Kidney (tissue), 14 donors: ENCODE data around the gene WWC1. TPM values are rescaled to one million over a fixed set of nuclear protein-coding genes. Genes with fewer than 3 reads are reported as not detected.

Source experiments
- DNase-seq, 5 donors: peaks; one replicate each; pipeline ENCODE4 v3.0.0-alpha.2; 2013 to 2020
- FAIRE-seq: peaks from 2 replicates; lab custom pipeline; 2012; peaks lifted over from hg19 to GRCh38; lab: Jason Lieb, UNC
- H3K27ac ChIP-seq, 2 donors: one replicate each; pipeline ENCODE4 v1.7.0; 2013; ENCODE audit warnings: low read depth in 2 of 2, low read length in 2 of 2, inconsistent platforms in 1 of 2
- H3K27me3 ChIP-seq: one replicate; pipeline ENCODE4 v1.7.1; 2013; ENCODE audit warnings: low read length, inconsistent platforms; ENCODE audit not compliant: control insufficient read depth, insufficient read depth
- H3K36me3 ChIP-seq, 3 donors: one replicate each; pipeline versions ENCODE4 v1.7.0 to v1.7.1; 2013; ENCODE audit warnings: low read length in 3 of 3, control low read depth in 1 of 3, inconsistent platforms in 1 of 3; ENCODE audit not compliant: insufficient read depth in 3 of 3, control insufficient read depth in 2 of 3
- H3K4me1 ChIP-seq, 3 donors: one replicate each; pipeline versions ENCODE4 v1.7.0 to v1.7.1; 2013; ENCODE audit warnings: low read length in 3 of 3, inconsistent platforms in 1 of 3, low read depth in 1 of 3; ENCODE audit not compliant: control insufficient read depth in 2 of 3, insufficient read depth in 2 of 3
- H3K4me3 ChIP-seq, 3 donors: one replicate each; pipeline versions ENCODE4 v1.7.0 to v1.8.1; 2013; ENCODE audit warnings: low read length in 3 of 3, control low read depth in 1 of 3, inconsistent platforms in 1 of 3
- H3K9ac ChIP-seq, 3 donors: one replicate each; pipeline versions ENCODE4 v1.7.0 to v1.7.1; 2013; ENCODE audit warnings: low read length in 3 of 3, control low read depth in 1 of 3, inconsistent platforms in 1 of 3
- H3K9me3 ChIP-seq, 3 donors: one replicate each; pipeline versions ENCODE4 v1.7.0 to v1.7.1; 2013; ENCODE audit warnings: low read length in 3 of 3, control low read depth in 1 of 3, inconsistent platforms in 1 of 3; ENCODE audit not compliant: control insufficient read depth in 2 of 3, insufficient read depth in 1 of 3
- CTCF ChIP-seq: IDR thresholded peaks from 3 replicates; pipeline ENCODE4 v1.5.1; 2012; ENCODE audit warnings: mild to moderate bottlenecking, moderate library complexity, borderline replicate concordance; ENCODE audit not compliant: insufficient read depth; ENCODE audit errors: extremely low read depth
- intact Hi-C: fragments of 100-400 bp; cut with DNase I; formaldehyde crosslinking; loops from one replicate; pipeline ENCODE4 v1.11.1; 2022
- polyA plus RNA-seq: library from polyadenylated mRNA; stranded (reverse); fragments of 350-450 nt; fragmentation: Illumina TruSeq; extraction: RNeasy Lipid Tissue Mini Kit (QIAGEN cat#74804); gene quantifications from one replicate; pipeline ENCODE4 v1.2.3, GENCODE V29; 2014; ENCODE audit warnings: low read depth, low replicate concordance; ENCODE audit not compliant: insufficient read depth
- total RNA-seq: library from RNA; stranded (reverse); fragmentation: NEBNext Ultra II Directional; extraction: Animal tissue kit (Norgen Biotek cat#: 25700); gene quantifications from one replicate; pipeline ENCODE4 v1.2.1, GENCODE V29; 2021
- donor health status: control.
- donor health status: control.
- donor health status: control.
- donor health status: control.
- donor health status: control.
- donor health status: DM: yes; HTN: yes; CAD: no.
- donor health status: Normal renal cell carcinoma (clear cell type).

WWC1 gene
- total and polyA plus RNA-seq, 2 donors from 2014 or later = 74.4 to 174 TPM

DNA sequence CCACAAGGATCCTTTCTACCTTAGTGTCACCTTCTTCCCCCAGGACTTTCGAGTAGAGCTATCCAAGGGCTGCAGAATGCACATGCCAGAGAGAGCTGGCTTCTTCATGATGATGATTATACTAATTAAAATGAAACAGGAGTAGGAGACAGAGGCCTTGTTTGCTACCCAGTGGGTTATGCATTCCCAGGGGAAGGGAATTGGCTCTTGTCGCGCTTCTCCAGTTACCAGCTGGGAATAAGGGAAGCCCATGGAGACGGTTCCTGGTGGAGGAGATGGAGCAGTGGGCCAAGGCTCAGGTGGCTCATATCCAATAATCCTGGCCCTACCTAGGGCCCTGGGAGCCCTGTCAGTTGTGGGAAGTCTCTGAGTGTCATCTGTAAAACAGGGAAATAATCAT is 65.1 kb downstream of the WWC1 start:
- FAIRE-seq = no peak

GRCh38 chr5:168357876-168358275 is 66.4 kb downstream of the WWC1 start:
- DNase-seq (no peak), FAIRE-seq (no peak)
- peaks cover 0 to 31% (median 23%) of the 10 kb centered on the region in 3 donors for H3K4me1 ChIP-seq
- intact Hi-C loops = no loop called here
- no peak overlapping the region for H3K9ac ChIP-seq
- no peaks in the 10 kb centered on the region for H3K9me3 ChIP-seq
- no peak overlapping the region for H3K27ac ChIP-seq
- no peaks in the 10 kb centered on the region for H3K27me3 ChIP-seq
- no peak for TF ChIP-seq CTCF
- no peak overlapping the region for H3K4me3 ChIP-seq
- H3K36me3 ChIP-seq = no peaks in the 10 kb centered on the region

More for the DNA sequence above, 65.1 kb downstream of the WWC1 start:
- Histone ChIP-seq H3K9me3 (no peaks in the 10 kb centered on the region), H3K4me1 (peaks cover 0 to 31% (median 25%) of the 10 kb centered on the region in 3 donors), H3K36me3 (no peaks in the 10 kb centered on the region), H3K27me3 (no peaks in the 10 kb centered on the region), H3K4me3 (no peak overlapping the region), H3K9ac (no peak overlapping the region), H3K27ac (no peak overlapping the region)
- intact Hi-C loops = no loop called here
- no peak for TF ChIP-seq CTCF
- no peak for DNase-seq

DNA sequence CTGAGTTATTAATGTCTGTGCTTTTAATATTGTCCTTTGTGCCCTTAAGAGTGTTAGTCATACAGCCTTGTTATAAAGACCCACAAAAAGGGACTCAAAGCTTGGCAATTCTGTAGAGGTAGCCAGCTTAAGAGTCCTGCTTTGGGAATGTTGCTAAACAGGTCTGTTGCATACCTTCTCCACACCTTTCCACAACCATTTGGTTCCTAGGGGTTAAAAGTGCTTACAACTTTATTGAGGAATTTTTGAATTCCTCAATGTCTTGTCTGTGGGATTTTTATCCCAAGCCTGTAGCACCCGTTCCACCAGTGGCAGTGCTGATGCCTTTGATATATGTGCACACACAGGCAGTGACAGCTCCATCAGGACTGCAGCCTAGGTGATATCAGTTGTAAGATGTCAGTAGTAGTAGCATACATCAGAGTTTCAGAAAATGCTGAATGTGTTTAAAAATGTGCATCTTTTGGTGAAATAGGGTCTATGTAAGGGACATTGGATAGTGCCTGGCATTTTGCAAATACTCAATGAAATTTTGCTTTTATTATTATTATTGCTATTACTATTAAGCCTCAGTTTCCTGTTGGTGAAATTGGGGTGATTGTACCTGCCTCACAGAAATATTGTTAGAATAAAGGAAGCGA is 68.5 kb downstream of the WWC1 start:
- Histone ChIP-seq H3K9me3 (no peaks in the 10 kb centered on the region), H3K27me3 (no peaks in the 10 kb centered on the region), H3K27ac (peak overlapping the region in 1 of 2 donors; percentile 11), H3K9ac (no peak overlapping the region), H3K36me3 (no peaks in the 10 kb centered on the region), H3K4me1 (peaks cover 0 to 30% (median 24%) of the 10 kb centered on the region in 3 donors), H3K4me3 (no peak overlapping the region)
- FAIRE-seq = no peak
- DNase-seq = peak in 2 of 5 donors; percentile 59
- no peak for TF ChIP-seq CTCF
- intact Hi-C loops = no loop called here
